H1 (cell line): ENCODE measurements around the gene CBFB. TPM values are rescaled to one million over a fixed set of nuclear protein-coding genes. Genes with fewer than 3 reads are reported as not detected.

Experiments used
- BRCA1 ChIP-seq: IDR thresholded peaks from 2 replicates; pipeline ENCODE4 v1.6.1; 2012; ENCODE audit warnings: low read depth, low read length, improper control_type of control experiment
- CHD1 ChIP-seq: IDR thresholded peaks from 2 replicates; pipeline ENCODE4 v1.6.1; 2012; ENCODE audit warnings: low read depth, low read length, improper control_type of control experiment
- CTBP2 ChIP-seq: IDR thresholded peaks from 2 replicates; pipeline ENCODE4 v1.7.0; 2011; ENCODE audit warnings: borderline replicate concordance, mild to moderate bottlenecking, moderate library complexity, mixed read lengths, low read length; ENCODE audit not compliant: insufficient read depth, insufficient read length
- GABPA ChIP-seq: IDR thresholded peaks from 2 replicates; pipeline ENCODE4 v1.6.1; 2011; ENCODE audit warnings: mild to moderate bottlenecking, low read length, moderate library complexity, borderline replicate concordance; ENCODE audit not compliant: insufficient read depth
- JUN ChIP-seq: IDR thresholded peaks from 2 replicates; pipeline ENCODE4 v1.6.1; 2011; ENCODE audit warnings: low read depth, mild to moderate bottlenecking, improper control_type of control experiment, low read length
- KDM1A ChIP-seq: fragments of 200-600, 300-600 bp; sonication (generic); IDR thresholded peaks from 2 replicates; pipeline ENCODE4 v1.7.1; 2016; ENCODE audit warnings: mild to moderate bottlenecking, low read length, borderline replicate concordance
- NANOG ChIP-seq: IDR thresholded peaks from 2 replicates; pipeline ENCODE4 v1.6.1; 2011; ENCODE audit warnings: low read length, low read depth, mild to moderate bottlenecking, inconsistent platforms; ENCODE audit not compliant: insufficient read depth, poor library complexity, severe bottlenecking
- SIN3A ChIP-seq, 2 experiments: IDR thresholded peaks in 1 of 2; conservative IDR thresholded peaks in 1 of 2; 2 replicates each; pipeline ENCODE4 v1.6.1; 2011 to 2012; ENCODE audit warnings: low read length in 2 of 2, improper control_type of control experiment in 1 of 2, low read depth in 1 of 2, mild to moderate bottlenecking in 1 of 2
- SP4 ChIP-seq: IDR thresholded peaks from 2 replicates; pipeline ENCODE4 v1.6.1; 2012; ENCODE audit warnings: low read length, inconsistent platforms
- polyA plus RNA-seq, 7 experiments: library from polyadenylated mRNA; depleted of rRNA in 3 of 7; stranded (reverse) in 5 of 7; unstranded in 2 of 7; fragments of >200 nt in 5 of 7; fragments of 200-250 nt in 2 of 7; gene quantifications; 1 replicate in 5 of 7; 2 replicates in 1 of 7; 4 replicates in 1 of 7; pipeline versions ENCODE4 v1.2.1 to v1.2.3, GENCODE V29; 2011 to 2013; ENCODE audit warnings: missing spikeins in 2 of 7, mixed read lengths in 2 of 7
- total RNA-seq: library from RNA; stranded (reverse); fragmentation: NEBNext Ultra II Directional; extraction: Animal tissue kit (Norgen Biotek cat#: 25700); gene quantifications from 2 replicates; pipeline ENCODE4 v1.2.1, GENCODE V29; 2021
- TF ChIP-seq, protein P1 (sequence below): fragments of 300-600 bp; sonication (generic); IDR thresholded peaks from 2 replicates; pipeline ENCODE4 v1.7.1; 2012; ENCODE audit warnings: low read length, moderate library complexity, mild to moderate bottlenecking, inconsistent platforms; ENCODE audit not compliant: insufficient replicate concordance

Gene CBFB
- total and polyA plus RNA-seq, 2 of the 8 experiments (the other 6 are each of a cell fraction or from before 2014, with no cell fraction given): 11.5 to 31.6 TPM

- TF ChIP-seq, protein P1, sequence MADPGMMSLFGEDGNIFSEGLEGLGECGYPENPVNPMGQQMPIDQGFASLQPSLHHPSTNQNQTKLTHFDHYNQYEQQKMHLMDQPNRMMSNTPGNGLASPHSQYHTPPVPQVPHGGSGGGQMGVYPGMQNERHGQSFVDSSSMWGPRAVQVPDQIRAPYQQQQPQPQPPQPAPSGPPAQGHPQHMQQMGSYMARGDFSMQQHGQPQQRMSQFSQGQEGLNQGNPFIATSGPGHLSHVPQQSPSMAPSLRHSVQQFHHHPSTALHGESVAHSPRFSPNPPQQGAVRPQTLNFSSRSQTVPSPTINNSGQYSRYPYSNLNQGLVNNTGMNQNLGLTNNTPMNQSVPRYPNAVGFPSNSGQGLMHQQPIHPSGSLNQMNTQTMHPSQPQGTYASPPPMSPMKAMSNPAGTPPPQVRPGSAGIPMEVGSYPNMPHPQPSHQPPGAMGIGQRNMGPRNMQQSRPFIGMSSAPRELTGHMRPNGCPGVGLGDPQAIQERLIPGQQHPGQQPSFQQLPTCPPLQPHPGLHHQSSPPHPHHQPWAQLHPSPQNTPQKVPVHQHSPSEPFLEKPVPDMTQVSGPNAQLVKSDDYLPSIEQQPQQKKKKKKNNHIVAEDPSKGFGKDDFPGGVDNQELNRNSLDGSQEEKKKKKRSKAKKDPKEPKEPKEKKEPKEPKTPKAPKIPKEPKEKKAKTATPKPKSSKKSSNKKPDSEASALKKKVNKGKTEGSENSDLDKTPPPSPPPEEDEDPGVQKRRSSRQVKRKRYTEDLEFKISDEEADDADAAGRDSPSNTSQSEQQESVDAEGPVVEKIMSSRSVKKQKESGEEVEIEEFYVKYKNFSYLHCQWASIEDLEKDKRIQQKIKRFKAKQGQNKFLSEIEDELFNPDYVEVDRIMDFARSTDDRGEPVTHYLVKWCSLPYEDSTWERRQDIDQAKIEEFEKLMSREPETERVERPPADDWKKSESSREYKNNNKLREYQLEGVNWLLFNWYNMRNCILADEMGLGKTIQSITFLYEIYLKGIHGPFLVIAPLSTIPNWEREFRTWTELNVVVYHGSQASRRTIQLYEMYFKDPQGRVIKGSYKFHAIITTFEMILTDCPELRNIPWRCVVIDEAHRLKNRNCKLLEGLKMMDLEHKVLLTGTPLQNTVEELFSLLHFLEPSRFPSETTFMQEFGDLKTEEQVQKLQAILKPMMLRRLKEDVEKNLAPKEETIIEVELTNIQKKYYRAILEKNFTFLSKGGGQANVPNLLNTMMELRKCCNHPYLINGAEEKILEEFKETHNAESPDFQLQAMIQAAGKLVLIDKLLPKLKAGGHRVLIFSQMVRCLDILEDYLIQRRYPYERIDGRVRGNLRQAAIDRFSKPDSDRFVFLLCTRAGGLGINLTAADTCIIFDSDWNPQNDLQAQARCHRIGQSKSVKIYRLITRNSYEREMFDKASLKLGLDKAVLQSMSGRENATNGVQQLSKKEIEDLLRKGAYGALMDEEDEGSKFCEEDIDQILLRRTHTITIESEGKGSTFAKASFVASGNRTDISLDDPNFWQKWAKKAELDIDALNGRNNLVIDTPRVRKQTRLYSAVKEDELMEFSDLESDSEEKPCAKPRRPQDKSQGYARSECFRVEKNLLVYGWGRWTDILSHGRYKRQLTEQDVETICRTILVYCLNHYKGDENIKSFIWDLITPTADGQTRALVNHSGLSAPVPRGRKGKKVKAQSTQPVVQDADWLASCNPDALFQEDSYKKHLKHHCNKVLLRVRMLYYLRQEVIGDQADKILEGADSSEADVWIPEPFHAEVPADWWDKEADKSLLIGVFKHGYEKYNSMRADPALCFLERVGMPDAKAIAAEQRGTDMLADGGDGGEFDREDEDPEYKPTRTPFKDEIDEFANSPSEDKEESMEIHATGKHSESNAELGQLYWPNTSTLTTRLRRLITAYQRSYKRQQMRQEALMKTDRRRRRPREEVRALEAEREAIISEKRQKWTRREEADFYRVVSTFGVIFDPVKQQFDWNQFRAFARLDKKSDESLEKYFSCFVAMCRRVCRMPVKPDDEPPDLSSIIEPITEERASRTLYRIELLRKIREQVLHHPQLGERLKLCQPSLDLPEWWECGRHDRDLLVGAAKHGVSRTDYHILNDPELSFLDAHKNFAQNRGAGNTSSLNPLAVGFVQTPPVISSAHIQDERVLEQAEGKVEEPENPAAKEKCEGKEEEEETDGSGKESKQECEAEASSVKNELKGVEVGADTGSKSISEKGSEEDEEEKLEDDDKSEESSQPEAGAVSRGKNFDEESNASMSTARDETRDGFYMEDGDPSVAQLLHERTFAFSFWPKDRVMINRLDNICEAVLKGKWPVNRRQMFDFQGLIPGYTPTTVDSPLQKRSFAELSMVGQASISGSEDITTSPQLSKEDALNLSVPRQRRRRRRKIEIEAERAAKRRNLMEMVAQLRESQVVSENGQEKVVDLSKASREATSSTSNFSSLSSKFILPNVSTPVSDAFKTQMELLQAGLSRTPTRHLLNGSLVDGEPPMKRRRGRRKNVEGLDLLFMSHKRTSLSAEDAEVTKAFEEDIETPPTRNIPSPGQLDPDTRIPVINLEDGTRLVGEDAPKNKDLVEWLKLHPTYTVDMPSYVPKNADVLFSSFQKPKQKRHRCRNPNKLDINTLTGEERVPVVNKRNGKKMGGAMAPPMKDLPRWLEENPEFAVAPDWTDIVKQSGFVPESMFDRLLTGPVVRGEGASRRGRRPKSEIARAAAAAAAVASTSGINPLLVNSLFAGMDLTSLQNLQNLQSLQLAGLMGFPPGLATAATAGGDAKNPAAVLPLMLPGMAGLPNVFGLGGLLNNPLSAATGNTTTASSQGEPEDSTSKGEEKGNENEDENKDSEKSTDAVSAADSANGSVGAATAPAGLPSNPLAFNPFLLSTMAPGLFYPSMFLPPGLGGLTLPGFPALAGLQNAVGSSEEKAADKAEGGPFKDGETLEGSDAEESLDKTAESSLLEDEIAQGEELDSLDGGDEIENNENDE: no peak
- TF ChIP-seq SIN3A (conservative IDR thresholded peaks at IDR 0.05 in 1 of 2, IDR thresholded peaks at IDR 0.05 in 1 of 2; ENCODE audit: low read depth in 1 of 2, low read length in 2 of 2): no peak
- no peak for TF ChIP-seq CTBP2
- no peak for TF ChIP-seq CHD1
- no peak for TF ChIP-seq KDM1A
- no peak for TF ChIP-seq GABPA
- no peak for TF ChIP-seq SP4
- no peak for TF ChIP-seq BRCA1
- no peak for TF ChIP-seq NANOG
- TF ChIP-seq JUN: no peak
Observed at GRCh38 chr16:66986559-66986958, 42.4 kb upstream of the CBFB start (continued).
